Subcutaneous adipose tissue (tissue), 4 donors: ENCODE data around the gene USP44. TPM values are rescaled to one million over a fixed set of nuclear protein-coding genes. Genes with fewer than 3 reads are reported as not detected.

Source experiments
- total RNA-seq, 4 donors: library from RNA; depleted of rRNA; stranded (reverse); fragments of >200 nt; gene quantifications; one replicate each; pipeline ENCODE4 v1.1.0, GENCODE V29; 2016
- TF ChIP-seq, protein P1 (sequence below): fragments of 450-650 bp; IDR thresholded peaks from one replicate; pipeline ENCODE4 v1.5.1; 2016; ENCODE audit warnings: low read depth, mild to moderate bottlenecking, control low read depth, antibody characterized with exemption, moderate library complexity

USP44 gene
- total RNA-seq, 4 donors from 2014 or later, result 1.3 to 4.4 (median 2.6) TPM

DNA sequence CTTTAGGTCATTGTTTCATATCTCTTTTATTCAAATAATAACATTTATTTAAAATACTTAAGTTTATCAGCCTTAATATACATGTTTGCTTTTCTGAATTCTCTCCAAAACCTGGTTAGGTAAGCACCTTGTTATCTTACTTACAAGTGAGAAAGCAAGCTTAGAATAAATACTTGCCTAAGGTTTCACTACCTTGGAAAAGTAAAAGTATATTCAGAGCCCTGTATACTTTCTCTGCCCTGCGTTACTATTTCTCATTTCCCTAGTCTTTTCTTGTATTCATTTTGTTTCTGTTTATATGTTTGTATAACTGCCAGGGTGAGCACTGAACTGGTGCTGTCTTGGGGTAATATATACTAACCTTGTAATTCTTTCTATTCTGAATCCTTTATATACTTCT is 55.8 kb downstream of the USP44 start:
- TF ChIP-seq, protein P1, sequence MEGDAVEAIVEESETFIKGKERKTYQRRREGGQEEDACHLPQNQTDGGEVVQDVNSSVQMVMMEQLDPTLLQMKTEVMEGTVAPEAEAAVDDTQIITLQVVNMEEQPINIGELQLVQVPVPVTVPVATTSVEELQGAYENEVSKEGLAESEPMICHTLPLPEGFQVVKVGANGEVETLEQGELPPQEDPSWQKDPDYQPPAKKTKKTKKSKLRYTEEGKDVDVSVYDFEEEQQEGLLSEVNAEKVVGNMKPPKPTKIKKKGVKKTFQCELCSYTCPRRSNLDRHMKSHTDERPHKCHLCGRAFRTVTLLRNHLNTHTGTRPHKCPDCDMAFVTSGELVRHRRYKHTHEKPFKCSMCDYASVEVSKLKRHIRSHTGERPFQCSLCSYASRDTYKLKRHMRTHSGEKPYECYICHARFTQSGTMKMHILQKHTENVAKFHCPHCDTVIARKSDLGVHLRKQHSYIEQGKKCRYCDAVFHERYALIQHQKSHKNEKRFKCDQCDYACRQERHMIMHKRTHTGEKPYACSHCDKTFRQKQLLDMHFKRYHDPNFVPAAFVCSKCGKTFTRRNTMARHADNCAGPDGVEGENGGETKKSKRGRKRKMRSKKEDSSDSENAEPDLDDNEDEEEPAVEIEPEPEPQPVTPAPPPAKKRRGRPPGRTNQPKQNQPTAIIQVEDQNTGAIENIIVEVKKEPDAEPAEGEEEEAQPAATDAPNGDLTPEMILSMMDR, result no peak

DNA sequence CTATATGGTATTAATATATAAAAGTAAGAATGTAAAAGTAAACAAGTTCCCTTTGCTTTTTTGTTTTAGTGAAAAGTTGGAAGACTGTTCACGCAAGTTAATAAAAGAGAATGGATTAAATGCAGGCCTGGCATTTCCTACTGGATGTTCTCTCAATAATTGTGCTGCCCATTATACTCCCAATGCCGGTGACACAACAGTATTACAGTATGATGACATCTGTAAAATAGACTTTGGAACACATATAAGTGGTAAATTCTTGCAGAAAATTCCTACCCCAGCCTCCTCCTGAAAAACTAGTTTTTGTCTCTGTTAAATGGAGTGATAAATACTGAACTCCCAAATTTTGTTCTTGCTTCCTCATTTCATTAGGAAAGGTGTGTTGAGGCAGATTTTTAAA is 56.4 kb downstream of the USP44 start:
- TF ChIP-seq, protein P1, result no peak

DNA sequence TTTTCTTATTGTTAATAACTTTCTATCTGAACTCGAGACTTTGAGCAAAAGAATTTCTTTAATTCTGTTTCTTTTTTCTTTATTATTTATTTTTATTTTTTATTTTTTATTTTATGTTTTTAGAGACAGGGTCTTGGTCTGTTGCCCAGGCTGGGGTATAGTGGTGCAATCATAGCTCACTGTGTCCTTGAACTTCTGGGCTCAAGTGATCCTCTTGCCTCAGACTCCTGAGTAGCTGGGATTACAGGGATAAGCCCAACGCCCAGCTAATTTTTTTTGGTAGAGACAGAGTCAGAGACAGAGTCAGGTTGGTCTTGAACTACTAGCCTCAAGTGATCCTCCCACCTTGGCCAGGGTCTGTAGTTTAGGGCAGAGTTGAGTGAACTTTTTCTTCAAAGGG is 58.8 kb downstream of the USP44 start:
- TF ChIP-seq, protein P1, result no peak

DNA sequence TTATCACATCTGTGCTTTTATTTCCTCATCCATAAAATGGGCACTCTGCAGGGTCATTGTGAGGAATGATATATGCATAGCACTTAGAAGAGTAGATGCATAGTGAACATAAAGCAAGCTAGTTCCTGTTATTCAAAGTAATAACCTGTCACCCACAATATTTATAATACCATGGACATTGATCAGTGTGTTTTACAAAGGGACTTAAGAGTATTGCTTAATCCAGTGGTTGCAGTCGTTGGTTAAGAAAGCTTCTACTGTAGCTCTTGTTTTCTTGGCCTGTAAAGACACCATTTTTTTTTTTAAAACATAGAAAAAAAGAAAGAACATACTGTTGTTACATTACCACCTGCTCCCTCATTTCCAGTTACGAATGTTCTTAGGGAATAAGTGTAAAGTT is 64.3 kb downstream of the USP44 start:
- TF ChIP-seq, protein P1, result no peak

DNA sequence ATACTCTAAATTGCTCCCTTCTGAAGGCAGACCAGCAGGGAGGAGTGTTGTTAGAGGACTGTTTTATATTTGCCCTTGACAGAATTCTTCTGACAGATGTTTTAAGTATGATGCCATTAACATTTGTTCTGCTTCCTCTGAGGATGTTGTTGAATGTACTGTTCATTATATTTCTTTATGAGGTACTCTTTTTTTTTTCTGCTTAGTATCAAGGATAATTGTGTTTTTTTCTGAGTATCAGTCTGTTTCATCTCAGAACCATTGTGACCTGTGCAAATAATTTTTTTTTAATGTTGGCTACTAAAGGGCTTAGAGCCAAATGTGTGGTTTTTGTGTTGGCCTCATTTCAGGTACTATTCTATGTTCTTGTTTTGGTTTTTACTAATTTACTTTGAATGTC is 66.8 kb downstream of the USP44 start:
- TF ChIP-seq, protein P1, result no peak

DNA sequence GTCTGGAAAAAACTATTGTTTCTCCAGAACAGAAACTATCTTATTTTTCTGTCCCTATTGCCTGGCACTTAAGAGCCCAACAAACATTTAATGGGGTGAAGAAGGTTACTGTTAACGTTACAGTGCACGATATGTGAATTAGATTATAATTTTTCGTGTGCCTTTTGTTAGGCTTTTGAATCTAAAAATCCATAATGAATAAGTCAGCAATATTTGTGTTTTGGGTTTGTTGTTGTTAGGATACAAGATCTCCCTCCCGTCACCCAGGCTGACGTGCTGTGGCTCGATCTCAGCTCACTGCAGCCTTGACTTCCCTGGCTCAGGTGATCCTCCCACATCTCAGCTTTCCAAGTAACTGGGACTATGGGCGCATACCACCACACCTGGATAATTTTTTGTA is 69.4 kb downstream of the USP44 start:
- TF ChIP-seq, protein P1, result no peak

DNA sequence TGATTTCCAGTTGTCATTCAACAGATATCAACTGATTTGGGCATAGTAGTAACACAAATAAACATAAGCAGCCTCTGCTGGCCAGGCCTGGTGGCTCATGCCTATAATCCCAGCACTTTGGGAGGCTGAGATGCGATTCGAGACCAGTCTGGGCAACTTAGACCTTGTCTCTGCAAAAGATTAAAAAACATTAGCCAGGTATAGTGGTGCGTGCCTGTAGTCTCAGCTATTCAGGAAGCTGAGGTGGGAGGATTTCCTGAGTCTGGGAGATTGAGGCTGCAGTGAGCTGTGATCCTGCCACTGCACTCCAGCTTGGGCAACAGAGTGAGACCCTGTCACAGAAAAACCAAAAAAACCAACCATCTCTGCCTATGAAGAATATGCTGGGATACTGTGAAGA is 70.2 kb downstream of the USP44 start:
- TF ChIP-seq, protein P1, result no peak
